A673 (cell line): ENCODE data around the gene PEX7. TPM values are rescaled to one million over a fixed set of nuclear protein-coding genes. Genes with fewer than 3 reads are reported as not detected.

Experiments used
- BruUV-seq: library from RNA; stranded (reverse); fragments of 400-500 nt; replicated peaks from 2 replicates; lab custom pipeline; 2021; lab: Mats Ljungman, UMichigan
- CTCF ChIA-PET: fragments of 300-600 bp; sonication (Branson Sonifier 250); formaldehyde crosslinking; loops from one replicate; lab custom pipeline; 2022; ENCODE audit warnings: antibody characterized with exemption; lab: Charles Lee
- POLR2A ChIA-PET: fragments of 300-600 bp; sonication (Branson Sonifier 250); formaldehyde crosslinking; loops from one replicate; lab custom pipeline; 2022; ENCODE audit warnings: antibody characterized with exemption; ENCODE audit not compliant: low non-redundant PET; lab: Charles Lee
- DNase-seq: peaks from one replicate; pipeline ENCODE4 v3.0.0-alpha.2; 2015; ENCODE audit warnings: low spot score
- H3K27ac ChIP-seq: fragments of 200-600 bp; sonication (generic); 2 replicates; pipeline ENCODE4 v1.5.1; 2016; ENCODE audit warnings: mixed run types, low read depth, mild to moderate bottlenecking, mixed read lengths, antibody characterized with exemption, low read length; ENCODE audit not compliant: poor library complexity, severe bottlenecking
- H3K27me3 ChIP-seq: fragments of 200-600 bp; sonication (generic); replicated peaks from 2 replicates; pipeline ENCODE4 v1.6.1; 2017; ENCODE audit warnings: mixed run types, low read depth, mild to moderate bottlenecking, mixed read lengths, antibody characterized with exemption, low read length; ENCODE audit not compliant: insufficient read depth, poor library complexity
- H3K36me3 ChIP-seq: fragments of 200-600 bp; sonication (generic); 2 replicates; pipeline ENCODE4 v1.6.1; 2016; ENCODE audit warnings: mixed run types, mild to moderate bottlenecking, mixed read lengths, antibody characterized with exemption, low read length; ENCODE audit not compliant: insufficient read depth, poor library complexity, severe bottlenecking
- H3K4me1 ChIP-seq: fragments of 200-600 bp; sonication (generic); 2 replicates; pipeline ENCODE4 v1.6.1; 2017; ENCODE audit warnings: mixed run types, mild to moderate bottlenecking, mixed read lengths, antibody characterized with exemption, low read length; ENCODE audit not compliant: insufficient read depth, poor library complexity, severe bottlenecking
- H3K4me3 ChIP-seq: fragments of 200-600 bp; sonication (generic); 2 replicates; pipeline ENCODE4 v1.5.1; 2016; ENCODE audit warnings: low read depth, mixed run types, mild to moderate bottlenecking, mixed read lengths, low read length; ENCODE audit not compliant: poor library complexity, severe bottlenecking
- H3K9me3 ChIP-seq: fragments of 200-600 bp; sonication (generic); 2 replicates; pipeline ENCODE4 v1.6.1; 2016; ENCODE audit warnings: mixed run types, low read depth, mild to moderate bottlenecking, mixed read lengths, antibody characterized with exemption, low read length; ENCODE audit not compliant: poor library complexity, severe bottlenecking
- EZH2 ChIP-seq: fragments of 200-600 bp; sonication (generic); IDR thresholded peaks from 2 replicates; pipeline ENCODE4 v1.6.1; 2017; ENCODE audit warnings: borderline replicate concordance, low read depth, mild to moderate bottlenecking, mixed read lengths, antibody characterized with exemption, low read length; ENCODE audit not compliant: poor library complexity, severe bottlenecking
- intact Hi-C: fragments of 100-400 bp; cut with micrococcal nuclease; formaldehyde crosslinking; loops from one replicate; pipeline ENCODE4 v1.10.0; 2022; ENCODE audit not compliant: unreplicated experiment
- total RNA-seq: library from RNA; stranded (reverse); gene quantifications from 2 replicates; pipeline ENCODE4 v1.2.3, GENCODE V29; 2021
- TF ChIP-seq, protein P1 (sequence below): fragments of 300-800, 200-600 bp; sonication (generic); conservative IDR thresholded peaks from 2 replicates; pipeline ENCODE4 v1.5.1; 2017; ENCODE audit warnings: low read depth, mild to moderate bottlenecking, antibody characterized with exemption, low read length, moderate library complexity, mixed read lengths

Gene PEX7
- total RNA-seq, 1 experiment from 2014 or later, result 6.2 TPM

DNA sequence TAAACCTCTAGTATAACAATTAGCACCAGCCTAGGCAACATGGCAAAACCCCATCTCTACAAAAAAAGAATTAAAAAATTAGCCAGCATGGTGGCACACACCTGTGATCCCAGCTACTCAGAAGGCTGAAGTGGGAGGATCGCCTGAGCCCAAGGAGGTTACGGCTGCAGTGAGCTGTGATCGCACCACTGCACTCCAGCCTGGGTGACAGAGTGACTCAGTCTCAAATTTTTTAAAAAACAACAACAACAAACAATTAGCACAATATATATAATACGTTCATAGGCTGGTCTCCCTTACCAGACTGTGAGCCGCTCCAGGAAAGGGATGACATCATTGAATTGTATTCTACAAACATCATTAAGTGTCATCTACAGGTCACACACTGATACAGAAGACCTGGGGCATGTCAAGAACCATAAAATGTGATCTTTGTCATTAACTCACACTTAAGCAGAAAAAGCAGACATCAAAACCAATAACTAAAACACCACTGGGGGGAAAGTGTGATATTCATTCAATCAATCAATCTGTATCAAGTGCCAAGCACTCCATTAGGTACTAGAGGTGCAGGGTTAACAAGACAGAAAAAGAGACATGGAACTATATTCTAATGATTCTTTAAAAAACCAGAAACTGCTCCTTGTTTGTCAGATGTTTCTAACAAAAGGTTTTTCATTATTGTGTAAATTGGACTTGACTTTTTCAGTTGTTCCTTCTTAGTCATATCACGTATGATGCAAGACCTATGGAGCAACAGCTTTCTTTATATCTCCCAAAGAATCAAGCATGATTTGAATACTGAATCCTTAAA, 48.0 kb upstream of the PEX7 start:
- H3K9me3 ChIP-seq, result no peaks in the 10 kb centered on the region
- TF ChIP-seq, protein P1, sequence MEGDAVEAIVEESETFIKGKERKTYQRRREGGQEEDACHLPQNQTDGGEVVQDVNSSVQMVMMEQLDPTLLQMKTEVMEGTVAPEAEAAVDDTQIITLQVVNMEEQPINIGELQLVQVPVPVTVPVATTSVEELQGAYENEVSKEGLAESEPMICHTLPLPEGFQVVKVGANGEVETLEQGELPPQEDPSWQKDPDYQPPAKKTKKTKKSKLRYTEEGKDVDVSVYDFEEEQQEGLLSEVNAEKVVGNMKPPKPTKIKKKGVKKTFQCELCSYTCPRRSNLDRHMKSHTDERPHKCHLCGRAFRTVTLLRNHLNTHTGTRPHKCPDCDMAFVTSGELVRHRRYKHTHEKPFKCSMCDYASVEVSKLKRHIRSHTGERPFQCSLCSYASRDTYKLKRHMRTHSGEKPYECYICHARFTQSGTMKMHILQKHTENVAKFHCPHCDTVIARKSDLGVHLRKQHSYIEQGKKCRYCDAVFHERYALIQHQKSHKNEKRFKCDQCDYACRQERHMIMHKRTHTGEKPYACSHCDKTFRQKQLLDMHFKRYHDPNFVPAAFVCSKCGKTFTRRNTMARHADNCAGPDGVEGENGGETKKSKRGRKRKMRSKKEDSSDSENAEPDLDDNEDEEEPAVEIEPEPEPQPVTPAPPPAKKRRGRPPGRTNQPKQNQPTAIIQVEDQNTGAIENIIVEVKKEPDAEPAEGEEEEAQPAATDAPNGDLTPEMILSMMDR, result no peak
- BruUV-seq, result no TSS peak
- DNase-seq, result peak; percentile 45
- ChIA-PET POLR2A (no interaction called here), CTCF (no interaction called here)
- H3K4me1 ChIP-seq, result peaks cover 3% of the 10 kb centered on the region
- no peaks in the 10 kb centered on the region for H3K36me3 ChIP-seq
- intact Hi-C loops, result no loop called here
- H3K27me3 ChIP-seq, result no peaks in the 10 kb centered on the region
- no peak overlapping the region for H3K4me3 ChIP-seq
- no peak overlapping the region for H3K27ac ChIP-seq

DNA sequence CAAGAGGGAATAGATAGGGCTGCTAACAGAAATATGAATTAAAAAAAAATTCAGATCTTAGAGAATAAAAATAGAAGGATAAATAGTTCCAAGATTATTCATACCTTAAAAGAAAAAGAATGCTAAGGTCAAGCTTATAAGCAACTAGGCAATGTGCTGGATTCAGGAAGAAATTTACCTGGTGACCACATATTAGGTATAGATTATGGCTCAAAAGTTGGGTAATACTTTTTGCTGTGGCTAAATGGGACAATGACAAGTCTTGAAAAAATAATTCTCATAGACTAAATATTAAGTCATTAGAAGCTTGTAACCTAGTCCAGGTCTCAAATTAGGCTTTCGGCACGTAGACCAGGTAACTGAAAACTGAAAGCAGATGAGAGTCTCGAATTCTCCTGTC, 47.3 kb upstream of the PEX7 start:
- no peak for TF ChIP-seq EZH2
- TF ChIP-seq, protein P1, result no peak
- Histone ChIP-seq H3K4me1 (peaks cover 4% of the 10 kb centered on the region), H3K9me3 (no peaks in the 10 kb centered on the region), H3K36me3 (no peaks in the 10 kb centered on the region), H3K27ac (no peak overlapping the region), H3K27me3 (no peaks in the 10 kb centered on the region), H3K4me3 (no peak overlapping the region)
- CTCF ChIA-PET, result no interaction called here
- no TSS peak for BruUV-seq
- DNase-seq, result no peak
- POLR2A ChIA-PET, result no interaction called here
- intact Hi-C loops, result no loop called here

DNA sequence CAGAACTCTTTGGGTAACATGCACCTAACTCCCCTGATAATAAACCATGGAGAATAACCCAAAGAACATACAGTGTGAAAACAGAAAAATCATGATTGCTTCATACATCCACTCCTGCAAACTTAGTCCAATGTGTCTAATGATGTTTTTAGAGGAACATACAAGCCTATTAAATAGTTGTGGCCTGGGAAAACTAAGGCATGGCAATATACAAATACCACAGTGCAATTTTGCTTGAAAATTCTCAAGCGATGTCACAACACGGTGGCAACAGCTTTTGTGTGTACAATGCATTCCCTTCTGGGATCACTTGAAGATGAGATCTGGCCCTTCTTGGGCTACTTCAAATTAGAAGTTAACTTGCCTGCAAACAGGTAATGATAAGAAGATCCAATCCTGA, 46.8 kb upstream of the PEX7 start:
- CTCF ChIA-PET, result no interaction called here
- intact Hi-C loops, result no loop called here
- DNase-seq, result no peak
- BruUV-seq, result no TSS peak
- H3K27ac ChIP-seq, result no peak overlapping the region
- no peaks in the 10 kb centered on the region for H3K36me3 ChIP-seq
- H3K4me1 ChIP-seq, result peaks cover 7% of the 10 kb centered on the region
- H3K9me3 ChIP-seq, result no peaks in the 10 kb centered on the region
- POLR2A ChIA-PET, result no interaction called here
- H3K4me3 ChIP-seq, result no peak overlapping the region
- H3K27me3 ChIP-seq, result no peaks in the 10 kb centered on the region
- TF ChIP-seq, protein P1, result no peak
- TF ChIP-seq EZH2, result no peak
